Activated CD4-positive, CD25-positive, alpha-beta regulatory T cell treated with anti-CD3 and anti-CD28 coated beads, Interleukin-2, amount 50 U/mL, for 72 hours (primary cell): ENCODE results near the gene LONRF2.

ENCODE experiments used
- DNase-seq: peaks from one replicate; pipeline ENCODE4 v3.0.0; 2021

The LONRF2 gene

DNA sequence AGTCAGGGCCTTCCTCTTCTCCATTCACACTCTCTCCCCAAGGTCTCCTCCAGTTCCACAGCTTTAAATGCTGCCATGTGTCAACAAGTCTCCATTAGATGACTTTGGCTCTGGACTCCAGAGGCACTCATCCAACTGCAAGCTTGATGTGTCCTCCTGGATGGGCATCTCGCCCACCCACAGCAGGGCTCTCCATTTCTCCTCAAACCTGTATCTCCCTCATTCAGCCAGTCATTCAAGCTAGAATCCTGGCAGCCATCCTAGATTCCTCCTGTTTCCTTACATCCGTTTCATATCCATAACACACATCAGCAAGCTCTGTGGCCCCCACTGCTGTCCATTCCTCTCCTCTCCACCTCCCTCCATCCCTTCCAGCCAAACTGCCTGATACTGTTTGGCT is 91.5 kb downstream of the LONRF2 start:
- no peak for DNase-seq

DNA sequence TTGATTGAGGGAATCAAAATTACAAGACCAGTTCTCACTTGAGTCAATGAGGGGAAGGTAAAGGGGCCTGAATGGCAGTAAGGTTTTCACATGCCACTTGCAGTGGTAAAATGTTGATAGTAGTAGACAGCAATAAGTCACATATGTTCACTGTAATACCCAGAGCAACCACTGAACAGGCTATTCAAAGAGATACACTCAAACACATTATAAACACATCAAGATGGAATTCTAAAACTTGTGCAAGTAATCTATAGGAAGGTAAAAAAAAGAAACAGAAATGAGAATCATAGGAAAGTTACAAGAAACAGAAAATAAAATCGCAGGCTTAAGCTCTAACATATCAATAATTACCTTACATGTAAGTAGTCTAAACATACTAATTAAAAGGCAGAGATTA is 93.3 kb downstream of the LONRF2 start:
- no peak for DNase-seq

DNA sequence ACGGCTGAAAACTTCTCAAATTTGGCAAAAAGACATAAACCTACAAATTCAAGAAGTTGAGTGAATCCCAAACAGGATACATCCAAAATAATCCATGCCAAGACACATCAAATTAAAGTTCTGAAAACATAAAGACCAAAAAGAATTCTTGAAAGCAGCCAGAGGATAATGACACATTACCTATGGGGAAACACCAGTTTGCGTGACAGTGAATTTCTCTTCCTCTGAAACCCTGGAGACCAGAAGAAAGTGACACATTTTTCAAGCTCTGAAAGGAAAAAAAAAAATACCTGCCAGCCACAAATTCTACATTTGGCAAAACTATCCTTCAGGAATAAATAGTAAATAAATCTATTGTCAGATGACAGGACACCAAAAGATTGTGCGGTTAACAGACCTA is 93.9 kb downstream of the LONRF2 start:
- no peak for DNase-seq

DNA sequence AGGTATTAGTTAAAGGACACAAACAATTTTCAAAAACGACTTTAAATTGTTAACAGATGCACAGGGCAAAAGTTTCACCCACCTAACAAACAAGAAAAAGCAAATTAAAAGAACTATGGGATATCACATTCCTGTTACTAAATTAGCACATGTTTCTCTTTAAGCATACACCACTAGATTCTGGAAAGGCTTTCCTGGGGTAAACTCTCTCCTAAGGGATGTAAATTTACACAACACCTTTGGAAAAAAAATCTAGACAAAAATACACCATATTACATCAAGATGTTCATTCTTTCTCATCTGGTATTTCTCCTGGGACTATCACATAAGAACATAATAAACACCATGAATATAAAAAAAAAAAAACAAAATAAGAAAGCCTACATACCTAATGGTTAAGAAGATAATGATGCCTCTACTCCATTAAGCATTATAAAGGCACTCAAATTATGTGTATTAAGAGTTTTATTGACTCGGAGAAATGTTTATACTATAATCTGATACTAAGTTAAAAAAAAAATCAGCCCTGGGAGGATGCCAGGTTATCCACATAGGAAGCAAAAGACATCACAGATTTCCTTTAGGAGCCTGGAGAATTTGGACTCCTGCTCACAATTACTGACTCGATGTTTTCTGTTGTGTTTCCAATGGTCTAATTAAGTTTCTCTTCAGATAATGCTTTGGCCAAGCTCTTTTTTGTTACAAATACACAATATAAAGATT is 97.2 kb downstream of the LONRF2 start:
- DNase-seq: no peak

DNA sequence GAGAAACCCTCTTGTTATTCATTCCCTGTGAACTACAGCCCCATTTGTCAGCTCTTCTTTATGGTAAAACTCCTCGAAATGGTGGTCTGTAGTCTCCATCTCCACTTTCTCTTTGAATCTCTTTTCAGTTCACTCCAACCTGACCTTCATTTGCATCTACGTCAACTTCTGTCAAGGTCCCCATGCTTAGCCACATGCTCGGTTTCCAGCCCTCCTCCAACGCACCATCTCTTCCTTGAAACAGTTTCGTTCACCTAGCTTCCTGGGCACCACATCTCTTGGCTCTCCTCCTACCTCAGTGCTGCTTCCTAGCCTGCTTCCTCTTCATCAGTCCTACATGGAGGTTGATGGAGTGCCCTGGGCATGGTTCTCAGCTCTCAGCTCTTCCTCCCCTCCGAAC is 98.8 kb downstream of the LONRF2 start:
- DNase-seq: no peak
